ENCODE results near the gene RRP15. TPM values are rescaled to one million over a fixed set of nuclear protein-coding genes. Genes with fewer than 3 reads are reported as not detected.

The RRP15 gene
- total and polyA plus RNA-seq, 7 donors = 1.8 to 8.9 (median 6.1) TPM

DNA sequence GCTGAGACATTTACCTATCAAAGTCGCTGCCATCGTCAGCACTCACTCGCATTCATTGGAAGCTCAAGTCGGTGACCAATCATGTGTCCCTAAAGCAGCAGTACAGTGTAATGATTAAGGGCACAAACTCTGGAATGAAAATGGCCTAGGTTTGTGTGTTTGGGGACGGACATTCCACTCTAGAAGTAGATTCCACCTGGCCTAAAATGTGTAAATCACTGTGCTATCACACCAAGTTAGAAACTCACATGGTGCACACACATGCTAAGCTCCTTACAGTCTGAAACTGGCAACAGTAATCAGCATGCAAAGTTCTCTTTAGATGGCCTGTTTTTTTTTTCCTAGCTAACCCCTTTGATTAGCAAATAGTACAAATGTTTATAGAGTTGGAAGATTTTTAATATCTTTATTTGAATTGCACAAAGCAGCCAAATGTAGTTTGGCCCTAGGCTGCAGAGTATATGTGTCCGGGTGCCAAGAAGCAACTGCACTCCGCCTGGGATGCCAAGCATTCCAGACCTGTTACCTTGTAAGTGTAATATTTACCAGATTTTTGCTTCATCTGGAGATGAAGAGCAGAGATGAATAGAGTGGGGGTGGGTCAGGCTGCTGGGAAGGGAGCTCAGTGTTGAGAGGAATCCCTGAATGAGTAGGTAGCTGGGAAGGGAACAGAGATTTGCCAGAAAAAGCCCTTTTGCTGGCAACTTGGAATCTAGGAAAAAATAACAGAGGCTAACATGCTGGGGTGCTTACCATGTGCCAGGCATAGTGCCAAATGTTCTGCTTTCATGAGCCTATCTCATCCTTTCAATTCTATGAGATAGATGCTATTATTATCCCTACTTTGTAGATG, 95.3 kb downstream of the RRP15 start:
- DNase-seq = no peak
- Histone ChIP-seq H3K27me3 (no peaks in the 10 kb centered on the region), H3K4me3 (no peak overlapping the region), H3K9me3 (no peaks in the 10 kb centered on the region), H3K27ac (peak overlapping the region in 3 of 4 donors; percentile 20 to 63 (median 51)), H3K4me1 (peaks cover 0 to 54% (median 34%) of the 10 kb centered on the region in 4 donors), H3K36me3 (no peaks in the 10 kb centered on the region)
- WGBS, 2 donors = 81% methylated on average over 7 of the region's 7 CpGs
- intact Hi-C loops (cut with DNase I) = no loop called here
- TF ChIP-seq POLR2AphosphoS5 (IDR thresholded peaks at IDR 0.05) = no peak
- TF ChIP-seq CTCF (IDR thresholded peaks at IDR 0.05) = no peak
- TF ChIP-seq POLR2A (IDR thresholded peaks at IDR 0.05) = no peak
- TF ChIP-seq EP300 (IDR thresholded peaks at IDR 0.05) = no peak

GRCh38 chr1:218382261-218382660, 97.2 kb downstream of the RRP15 start:
- no peak for TF ChIP-seq EP300 (IDR thresholded peaks at IDR 0.05)
- no peak for TF ChIP-seq POLR2A (IDR thresholded peaks at IDR 0.05)
- TF ChIP-seq CTCF (IDR thresholded peaks at IDR 0.05) = no peak
- no peak for TF ChIP-seq POLR2AphosphoS5 (IDR thresholded peaks at IDR 0.05)
- whole genome bisulfite sequencing, 2 donors = 96% methylated on average over 4 of the region's 4 CpGs
- DNase-seq = no peak

GRCh38 chr1:218383051-218383450, 98.0 kb downstream of the RRP15 start:
- no peak for TF ChIP-seq POLR2AphosphoS5 (IDR thresholded peaks at IDR 0.05)
- TF ChIP-seq POLR2A (IDR thresholded peaks at IDR 0.05) = no peak
- TF ChIP-seq EP300 (IDR thresholded peaks at IDR 0.05) = no peak
- TF ChIP-seq CTCF (IDR thresholded peaks at IDR 0.05) = no peak
- no peaks in the 10 kb centered on the region for H3K9me3 ChIP-seq
- intact Hi-C loops (cut with DNase I) = no loop called here
- WGBS, 2 donors = 54 to 80% methylated on average over 2 of the region's 2 CpGs
- no peak overlapping the region for H3K4me3 ChIP-seq
- peaks cover 0 to 41% (median 19%) of the 10 kb centered on the region in 4 donors for H3K4me1 ChIP-seq
- DNase-seq = no peak
- no peak overlapping the region for H3K27ac ChIP-seq
- H3K27me3 ChIP-seq = no peaks in the 10 kb centered on the region
- H3K36me3 ChIP-seq = no peaks in the 10 kb centered on the region

More at GRCh38 chr1:218382261-218382660, 97.2 kb downstream of the RRP15 start:
- Histone ChIP-seq H3K36me3 (no peaks in the 10 kb centered on the region), H3K4me1 (peaks cover 0 to 48% (median 25%) of the 10 kb centered on the region in 4 donors), H3K9me3 (no peaks in the 10 kb centered on the region), H3K27ac (no peak overlapping the region), H3K4me3 (no peak overlapping the region), H3K27me3 (no peaks in the 10 kb centered on the region)
- intact Hi-C loops (cut with DNase I) = no loop called here

DNA sequence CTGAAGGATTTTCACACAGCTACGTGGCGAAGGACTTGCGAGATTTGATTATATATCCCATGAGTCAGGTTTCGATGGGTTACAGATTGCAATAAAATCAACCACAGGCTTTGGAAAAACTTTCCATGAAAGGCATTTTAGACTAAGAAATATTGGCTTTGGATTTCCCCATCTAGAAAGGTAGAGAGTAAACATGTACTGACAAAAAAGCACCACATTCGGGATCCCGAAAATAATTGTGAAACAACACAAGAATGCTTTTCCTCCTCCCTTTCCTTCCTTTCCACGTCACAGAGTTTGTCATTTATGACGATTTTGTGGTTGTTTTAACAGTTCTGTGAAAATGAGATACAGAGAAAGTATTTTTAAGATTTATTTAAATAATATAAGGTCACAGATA, 98.6 kb downstream of the RRP15 start:
- intact Hi-C loops (cut with DNase I) = no loop called here
- no peak for DNase-seq
- Histone ChIP-seq H3K36me3 (no peaks in the 10 kb centered on the region), H3K9me3 (no peaks in the 10 kb centered on the region), H3K27me3 (no peaks in the 10 kb centered on the region), H3K4me1 (peaks cover 0 to 41% (median 19%) of the 10 kb centered on the region in 4 donors), H3K4me3 (no peak overlapping the region), H3K27ac (no peak overlapping the region)
- TF ChIP-seq EP300 (IDR thresholded peaks at IDR 0.05) = no peak
- 65 to 73% methylated on average over 8 of the region's 8 CpGs for WGBS, 2 donors

DNA sequence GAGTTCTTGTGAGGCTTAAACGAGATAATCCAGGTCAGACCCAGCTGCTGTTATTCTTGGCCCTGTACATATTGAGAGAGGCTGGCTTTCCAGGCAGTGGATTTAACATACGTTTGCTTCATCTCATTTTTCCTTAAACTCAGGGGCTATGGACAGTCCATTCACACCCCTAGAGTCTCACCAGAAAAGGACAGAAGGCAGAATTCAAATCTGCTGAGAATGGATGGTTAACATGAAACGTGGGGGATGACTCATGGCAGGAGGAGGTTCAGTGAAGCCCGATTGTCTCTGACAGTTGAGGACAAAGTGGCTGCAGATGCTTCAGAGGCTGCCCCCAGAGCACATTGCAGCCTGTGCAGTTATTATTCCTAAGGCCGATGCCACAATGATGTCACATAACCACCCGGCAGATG, 99.5 kb downstream of the RRP15 start:
- Histone ChIP-seq H3K27ac (no peak overlapping the region), H3K27me3 (no peaks in the 10 kb centered on the region), H3K4me3 (no peak overlapping the region), H3K4me1 (peaks cover 0 to 41% (median 17%) of the 10 kb centered on the region in 4 donors), H3K36me3 (no peaks in the 10 kb centered on the region), H3K9me3 (no peaks in the 10 kb centered on the region)
- 67 to 76% methylated on average over 6 of the region's 6 CpGs for WGBS, 2 donors
- no peak for TF ChIP-seq POLR2AphosphoS5 (IDR thresholded peaks at IDR 0.05)
- TF ChIP-seq POLR2A (IDR thresholded peaks at IDR 0.05) = no peak
- TF ChIP-seq EP300 (IDR thresholded peaks at IDR 0.05) = no peak
- TF ChIP-seq CTCF (IDR thresholded peaks at IDR 0.05) = no peak
- intact Hi-C loops (cut with DNase I) = no loop called here
- DNase-seq = no peak
